GM18909 (cell line): ENCODE data around the gene SH3RF1.
"Not testable (repeated sequence)": the region's sequence is repeated elsewhere in the genome, so short reads cannot be mapped to it uniquely, and the experiment has no call there.

Experiments used
- ATAC-seq: cut with Tn5 transposase; IDR thresholded peaks from one replicate; pipeline ENCODE4 v1.9.1; 2021; ENCODE audit warnings: mild to moderate bottlenecking; ENCODE audit not compliant: unreplicated experiment, poor library complexity

Gene SH3RF1

GRCh38 chr4:169178092-169178491 is 92.7 kb downstream of the SH3RF1 start:
- not testable (repeated sequence) for ATAC-seq

DNA sequence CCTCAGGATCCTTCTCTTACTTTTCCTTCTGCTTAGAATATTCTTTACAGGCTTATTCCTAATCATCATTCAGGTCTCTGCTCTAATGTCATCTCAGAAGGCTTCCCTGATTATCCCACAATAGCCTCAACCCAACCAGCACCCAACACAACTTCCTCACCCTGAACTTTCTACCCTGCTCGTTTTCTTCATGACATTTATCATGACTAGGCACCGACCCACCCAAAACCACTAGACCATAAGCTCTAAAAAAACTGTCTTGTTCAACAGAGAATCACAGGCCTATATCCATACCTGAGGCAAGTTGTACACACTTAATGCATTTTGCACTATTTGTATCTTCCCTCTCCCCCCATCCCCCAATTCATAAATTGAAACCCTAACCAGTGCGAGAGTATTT is 95.3 kb downstream of the SH3RF1 start:
- no peak for ATAC-seq

DNA sequence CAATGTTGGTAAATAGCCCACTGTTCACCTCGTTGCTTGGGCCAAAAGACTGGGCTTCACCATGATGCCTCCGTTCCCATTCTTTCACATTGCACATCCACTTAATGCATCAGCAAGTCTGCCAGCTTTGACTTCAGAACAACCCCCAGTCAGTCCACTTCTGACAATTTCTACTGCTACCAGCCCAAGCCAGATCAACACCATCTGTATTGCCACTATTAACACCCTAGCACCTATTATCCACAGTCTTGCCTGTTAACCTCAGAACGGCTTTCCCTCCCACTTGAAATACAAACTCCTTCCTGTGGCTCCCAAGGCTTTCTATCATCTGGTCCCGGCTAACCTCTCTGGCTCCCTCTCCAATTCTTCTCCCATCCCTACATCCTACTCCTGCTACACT is 95.7 kb downstream of the SH3RF1 start:
- ATAC-seq = no peak

DNA sequence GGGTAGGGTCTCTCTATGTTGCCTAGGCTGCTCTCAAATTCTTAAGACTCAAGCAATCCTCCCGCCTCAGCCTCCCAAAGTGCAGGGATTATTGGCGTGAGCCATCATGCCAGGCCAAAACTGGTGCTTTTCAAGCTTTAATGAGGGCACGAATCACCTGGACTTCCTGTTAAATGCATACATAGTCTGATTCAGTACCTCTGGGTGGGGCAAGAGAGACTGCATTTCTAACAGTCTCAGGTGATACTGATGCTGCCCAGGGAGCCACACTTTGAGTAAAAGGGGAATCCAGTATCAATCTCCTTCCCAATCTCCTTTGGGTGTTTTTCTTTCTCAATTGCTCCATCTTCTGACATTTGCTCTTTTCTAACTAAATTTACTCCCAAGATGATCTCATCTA is 96.5 kb downstream of the SH3RF1 start:
- no peak for ATAC-seq

GRCh38 chr4:169167957-169168858 is 102.5 kb downstream of the SH3RF1 start:
- ATAC-seq = peak; percentile 94

GRCh38 chr4:169164669-169165415 is 105.9 kb downstream of the SH3RF1 start:
- ATAC-seq = no peak

GRCh38 chr4:169163947-169164668 is 106.6 kb downstream of the SH3RF1 start:
- ATAC-seq = no peak

DNA sequence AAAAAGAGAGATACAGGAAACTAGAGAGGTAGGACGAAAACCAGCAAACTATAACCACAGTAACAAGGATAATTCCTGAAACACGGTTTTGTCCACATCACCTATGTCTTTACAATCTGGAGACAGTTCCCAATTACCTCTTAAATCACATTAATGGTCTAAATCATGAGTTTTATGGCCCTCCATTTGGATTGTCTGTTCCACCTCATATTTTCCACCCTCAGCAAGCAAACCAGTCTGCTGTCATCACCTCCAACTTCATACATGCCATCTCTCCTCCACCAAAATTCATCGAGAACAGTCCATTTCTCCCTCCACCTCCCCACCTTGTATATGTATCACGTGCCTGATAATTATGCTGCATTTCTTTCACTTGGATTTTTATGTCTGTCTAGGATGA is 107.3 kb downstream of the SH3RF1 start:
- ATAC-seq = no peak

- ATAC-seq = no peak
Observed at GRCh38 chr4:169160825-169161224, 109.9 kb downstream of the SH3RF1 start.

DNA sequence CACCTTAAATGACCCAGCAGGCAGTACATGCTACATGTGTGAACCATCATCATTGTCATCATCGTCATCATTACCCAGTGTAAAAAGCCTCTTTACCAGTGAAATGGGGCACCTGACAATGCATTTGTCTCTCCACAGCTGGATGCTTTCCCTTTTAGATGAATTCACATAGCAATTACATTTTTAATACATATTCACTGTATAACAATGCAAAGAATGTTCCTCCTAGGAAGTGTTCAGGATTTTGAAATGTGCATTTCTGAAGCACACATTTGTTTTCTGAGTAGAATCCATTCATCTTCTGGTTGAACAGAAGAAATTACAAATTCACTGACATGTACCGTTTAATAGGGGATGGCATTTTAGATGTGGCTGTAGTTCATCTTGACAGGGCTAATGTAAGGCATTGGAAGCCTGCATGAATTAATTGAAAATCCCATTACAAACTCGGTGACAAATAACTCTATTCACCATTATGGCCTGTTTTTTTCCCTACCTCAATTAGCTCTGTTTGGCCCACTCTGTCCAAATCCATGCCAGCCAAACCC is 111.1 kb downstream of the SH3RF1 start:
- no peak for ATAC-seq

DNA sequence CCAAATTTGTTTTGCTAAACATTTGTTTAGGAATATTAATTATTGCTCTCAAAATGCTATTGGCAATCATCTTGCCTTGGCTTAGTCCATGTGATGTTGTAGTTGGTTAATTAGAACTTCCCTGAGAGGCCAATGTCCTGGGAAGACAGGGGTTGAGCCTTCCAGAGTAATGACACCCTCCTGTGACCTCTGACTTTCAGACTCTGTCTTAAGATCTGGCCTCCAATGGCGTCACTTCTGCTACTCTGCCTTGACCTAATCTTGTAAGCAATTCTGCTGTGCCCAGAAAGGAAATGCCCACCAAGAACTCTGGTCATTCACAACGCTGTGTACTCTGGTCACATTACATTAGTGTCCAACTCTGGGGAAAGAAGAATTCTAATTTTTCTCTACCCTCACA is 111.9 kb downstream of the SH3RF1 start:
- ATAC-seq = no peak

GRCh38 chr4:169158046-169158445 is 112.7 kb downstream of the SH3RF1 start:
- ATAC-seq = no peak

DNA sequence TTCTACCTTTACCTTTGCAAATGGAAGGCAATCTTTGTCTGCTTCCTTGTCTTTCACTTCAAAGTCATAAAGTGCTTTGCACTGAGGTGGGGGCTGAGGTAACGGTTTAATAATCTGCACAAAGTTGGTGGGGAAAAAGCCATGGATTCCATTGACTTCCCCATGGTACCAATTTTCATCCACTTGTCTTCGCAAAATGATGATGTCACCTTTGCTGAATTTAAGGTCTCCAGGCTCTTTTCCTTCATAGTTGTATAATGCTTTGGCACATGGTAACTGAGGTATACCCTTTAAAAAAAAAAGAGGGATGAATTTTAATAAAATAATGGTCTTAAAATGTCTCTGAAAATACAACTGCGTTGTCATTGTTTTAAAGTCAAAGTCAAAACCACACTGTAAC is 114.4 kb downstream of the SH3RF1 start:
- ATAC-seq = no peak

DNA sequence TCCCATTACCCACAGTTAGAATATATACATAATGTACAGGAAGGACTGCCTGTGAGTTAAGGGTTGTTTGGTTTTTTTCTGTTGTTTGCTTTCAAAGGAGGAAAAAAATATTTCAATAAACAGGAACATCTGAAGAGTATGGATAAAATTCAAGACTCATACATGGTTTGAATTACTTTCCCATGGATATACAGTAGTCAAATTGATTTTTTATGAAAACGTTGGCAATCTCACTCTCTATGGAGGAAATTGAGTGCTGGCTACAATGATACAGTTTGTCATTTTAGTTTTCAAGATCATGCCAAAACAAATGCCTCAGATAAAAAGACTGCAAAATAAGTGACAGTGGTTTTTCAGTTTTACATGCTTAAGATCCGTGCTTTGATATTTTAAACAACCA is 116.6 kb downstream of the SH3RF1 start:
- ATAC-seq = no peak

GRCh38 chr4:169153481-169154087 is 117.2 kb downstream of the SH3RF1 start:
- no peak for ATAC-seq

DNA sequence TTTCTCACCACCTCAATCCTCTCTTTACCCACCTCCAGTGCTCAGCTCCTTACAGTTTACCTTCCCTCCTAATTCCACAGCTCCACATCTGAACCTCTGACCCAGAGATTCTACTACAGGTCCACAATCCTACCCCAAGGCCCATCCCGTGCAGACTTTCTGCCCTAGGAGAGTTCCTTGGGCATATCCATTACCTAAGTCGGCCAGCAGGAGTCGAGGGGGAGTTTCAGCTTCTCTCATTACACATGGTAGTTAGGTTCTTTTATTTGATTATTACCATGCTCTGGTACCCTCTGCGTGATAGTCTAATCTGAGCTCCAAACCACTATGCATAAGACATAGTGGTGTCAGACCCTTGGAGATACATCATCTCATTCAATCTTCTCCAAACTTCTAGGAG is 117.9 kb downstream of the SH3RF1 start:
- no peak for ATAC-seq

DNA sequence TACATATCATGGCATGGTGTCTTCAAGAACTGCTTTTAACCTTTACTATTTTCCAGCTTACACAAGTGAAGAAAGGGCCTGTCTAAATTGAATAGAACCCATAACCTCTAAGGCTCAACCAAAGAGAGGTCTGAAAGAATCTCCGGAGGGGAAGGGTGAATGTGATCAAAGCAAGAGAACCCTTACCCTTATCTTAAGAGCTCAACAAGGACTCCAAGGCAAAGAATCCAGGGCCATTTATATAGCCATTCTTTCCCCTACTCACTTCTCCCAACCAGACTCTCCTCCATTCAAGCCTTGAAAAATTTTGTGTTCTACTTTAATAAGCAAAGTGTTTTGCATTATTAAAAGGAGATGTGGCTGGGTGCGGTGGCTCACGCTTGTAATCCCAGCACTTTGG is 118.7 kb downstream of the SH3RF1 start:
- no peak for ATAC-seq

DNA sequence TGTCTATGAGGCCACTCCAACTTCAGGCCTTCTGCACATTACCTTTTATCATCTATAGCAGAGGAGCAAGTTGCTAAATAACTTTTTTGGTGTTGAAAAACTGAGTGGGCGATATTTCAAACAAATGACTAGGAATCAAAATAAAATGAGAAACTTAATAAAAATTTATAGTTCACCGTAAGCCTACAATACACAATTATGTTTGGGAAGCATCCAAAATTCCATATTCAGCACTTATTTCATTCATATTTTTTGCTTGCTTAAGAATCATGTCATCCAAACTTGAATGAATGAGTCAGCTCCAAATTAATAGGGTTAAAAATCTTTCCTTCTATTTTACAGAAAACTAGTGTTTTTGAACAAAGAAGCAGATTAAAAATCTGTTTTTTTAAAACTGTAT is 119.1 kb downstream of the SH3RF1 start:
- ATAC-seq = no peak

DNA sequence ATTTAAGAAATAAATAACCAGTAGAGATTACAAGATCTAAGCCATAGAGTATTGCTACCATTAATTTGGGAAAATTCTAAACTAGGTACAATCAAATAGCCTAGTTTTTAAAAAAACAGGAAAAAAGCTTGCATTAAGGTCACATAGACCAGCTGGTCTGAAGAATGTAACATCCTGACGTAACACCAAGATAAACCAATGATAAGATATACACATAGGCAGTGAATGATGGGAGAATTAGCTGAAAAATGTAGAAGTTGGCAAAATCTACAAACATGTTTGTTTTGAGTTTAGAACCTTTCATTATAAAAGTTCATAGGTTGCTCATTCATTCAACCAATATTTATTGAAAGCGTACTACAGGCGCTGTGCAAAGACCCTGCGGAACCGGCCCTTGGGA is 120.0 kb downstream of the SH3RF1 start:
- no peak for ATAC-seq

DNA sequence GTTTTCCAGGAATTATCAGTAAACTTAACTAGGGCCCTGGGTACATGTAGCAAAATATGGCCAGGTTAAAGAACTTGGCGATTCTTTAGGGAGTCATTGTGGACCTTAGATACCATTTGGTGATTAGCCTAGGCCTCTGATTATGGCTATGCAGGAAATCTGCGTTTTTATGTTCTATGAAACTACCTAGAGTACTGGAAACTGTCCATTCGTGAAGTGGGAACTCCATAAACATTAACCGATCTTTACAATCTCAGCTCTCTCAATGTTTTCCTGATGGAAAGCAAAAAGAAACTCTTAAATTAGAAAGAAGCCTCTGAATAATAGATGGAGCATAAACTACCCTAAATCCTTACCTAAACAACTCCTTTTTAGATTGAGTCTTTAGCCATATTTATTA is 121.9 kb downstream of the SH3RF1 start:
- ATAC-seq = no peak
